RWPE1 (cell line): ENCODE measurements around the gene E2F3.

ENCODE experiments used
- CTCF ChIA-PET: fragments of 350-600 bp; sonication (Branson Sonifier 250); formaldehyde crosslinking; extraction: SDS; loops from one replicate; lab custom pipeline; 2021; lab: Yijun Ruan, JAX
- POLR2A ChIA-PET: fragments of 400-600 bp; formaldehyde crosslinking; extraction: SDS; loops from one replicate; lab custom pipeline; 2020; ENCODE audit warnings: antibody characterized with exemption; ENCODE audit not compliant: low non-redundant PET; lab: Yijun Ruan, JAX
- DNase-seq: peaks from one replicate; pipeline ENCODE4 v3.0.0; 2012; ENCODE audit warnings: low spot score
- H3K27ac ChIP-seq: fragments of 450-650 bp; 2 replicates; pipeline ENCODE4 v1.5.1; 2017
- TF ChIP-seq, protein P1 (sequence below): fragments of 450-650 bp; conservative IDR thresholded peaks from 2 replicates; pipeline ENCODE4 v1.5.1; 2017; ENCODE audit warnings: low read depth, mild to moderate bottlenecking

Gene E2F3

DNA sequence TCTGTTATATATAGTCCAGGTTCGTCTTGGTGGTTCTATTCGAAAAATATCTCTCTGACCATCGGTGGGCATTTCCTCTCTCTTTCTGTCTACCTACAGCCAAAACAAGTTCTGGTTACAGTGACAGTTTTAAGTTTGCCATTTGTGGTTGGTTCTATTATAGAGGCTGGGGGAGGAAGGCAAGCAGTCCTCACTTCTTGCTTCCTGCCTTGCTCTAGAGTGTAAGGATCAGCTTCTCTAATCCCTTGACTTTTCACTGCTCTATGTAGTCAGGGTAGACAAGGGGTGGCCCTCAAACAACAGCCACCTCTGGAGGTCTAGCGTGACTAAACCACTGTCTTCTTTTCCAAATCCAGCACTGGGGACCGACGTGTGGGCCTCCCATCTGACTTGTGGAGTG, 16.1 kb downstream of the E2F3 start:
- TF ChIP-seq, protein P1, sequence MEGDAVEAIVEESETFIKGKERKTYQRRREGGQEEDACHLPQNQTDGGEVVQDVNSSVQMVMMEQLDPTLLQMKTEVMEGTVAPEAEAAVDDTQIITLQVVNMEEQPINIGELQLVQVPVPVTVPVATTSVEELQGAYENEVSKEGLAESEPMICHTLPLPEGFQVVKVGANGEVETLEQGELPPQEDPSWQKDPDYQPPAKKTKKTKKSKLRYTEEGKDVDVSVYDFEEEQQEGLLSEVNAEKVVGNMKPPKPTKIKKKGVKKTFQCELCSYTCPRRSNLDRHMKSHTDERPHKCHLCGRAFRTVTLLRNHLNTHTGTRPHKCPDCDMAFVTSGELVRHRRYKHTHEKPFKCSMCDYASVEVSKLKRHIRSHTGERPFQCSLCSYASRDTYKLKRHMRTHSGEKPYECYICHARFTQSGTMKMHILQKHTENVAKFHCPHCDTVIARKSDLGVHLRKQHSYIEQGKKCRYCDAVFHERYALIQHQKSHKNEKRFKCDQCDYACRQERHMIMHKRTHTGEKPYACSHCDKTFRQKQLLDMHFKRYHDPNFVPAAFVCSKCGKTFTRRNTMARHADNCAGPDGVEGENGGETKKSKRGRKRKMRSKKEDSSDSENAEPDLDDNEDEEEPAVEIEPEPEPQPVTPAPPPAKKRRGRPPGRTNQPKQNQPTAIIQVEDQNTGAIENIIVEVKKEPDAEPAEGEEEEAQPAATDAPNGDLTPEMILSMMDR, result no peak
- H3K27ac ChIP-seq, result no peak overlapping the region
- CTCF ChIA-PET, result interaction anchor here (0.5 kb wide), 1 partner anchor 846 kb away, joined by 3 read pairs; no protein-coding TSS in a partner anchor
- no peak for DNase-seq
- POLR2A ChIA-PET, result no interaction called here

DNA sequence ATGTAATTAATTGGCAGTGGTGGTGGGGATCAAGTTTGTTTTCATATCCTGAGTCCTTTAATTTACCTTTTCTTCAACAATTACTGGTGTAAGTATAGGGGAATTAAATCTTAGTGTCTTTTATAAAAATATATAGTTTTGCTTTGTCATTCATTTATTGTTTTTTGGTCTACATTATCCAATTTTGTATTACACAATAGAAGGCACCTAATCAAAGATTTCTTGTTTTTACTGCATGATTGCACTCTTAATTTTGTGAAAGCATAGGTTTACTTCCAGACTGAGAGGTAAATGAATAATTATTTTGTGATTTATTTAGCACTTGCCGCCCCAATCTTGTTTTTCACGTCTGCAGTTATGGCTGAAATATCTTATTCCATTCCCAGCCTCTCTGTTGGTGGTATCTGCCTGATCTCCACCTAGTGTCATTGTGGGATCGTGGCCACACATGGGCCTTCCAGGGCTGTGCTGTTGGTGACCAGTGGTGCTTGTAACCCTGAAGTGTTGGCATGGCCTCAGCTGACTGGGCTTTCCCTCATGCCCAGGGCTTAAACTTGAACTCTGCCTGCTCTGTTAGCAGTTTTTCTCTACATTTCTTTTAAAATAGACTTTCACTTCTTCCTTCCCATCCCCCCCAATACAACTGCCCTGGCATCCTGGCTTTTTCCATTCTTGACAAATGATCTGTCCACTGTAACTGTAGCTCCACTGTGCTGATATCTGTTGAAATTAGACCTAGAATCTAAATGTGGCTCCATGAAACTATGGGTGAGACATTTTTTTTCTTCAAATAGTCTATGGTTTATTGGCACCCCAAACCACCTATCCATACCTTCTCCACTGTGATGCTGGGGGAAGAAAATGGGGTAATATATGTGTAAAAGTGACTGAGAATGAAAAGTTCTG, 24.8 kb downstream of the E2F3 start:
- CTCF ChIA-PET, result interaction anchor here (1.4 kb wide), 1 partner anchor 22 kb away, joined by 5 read pairs; no protein-coding TSS in a partner anchor

DNA sequence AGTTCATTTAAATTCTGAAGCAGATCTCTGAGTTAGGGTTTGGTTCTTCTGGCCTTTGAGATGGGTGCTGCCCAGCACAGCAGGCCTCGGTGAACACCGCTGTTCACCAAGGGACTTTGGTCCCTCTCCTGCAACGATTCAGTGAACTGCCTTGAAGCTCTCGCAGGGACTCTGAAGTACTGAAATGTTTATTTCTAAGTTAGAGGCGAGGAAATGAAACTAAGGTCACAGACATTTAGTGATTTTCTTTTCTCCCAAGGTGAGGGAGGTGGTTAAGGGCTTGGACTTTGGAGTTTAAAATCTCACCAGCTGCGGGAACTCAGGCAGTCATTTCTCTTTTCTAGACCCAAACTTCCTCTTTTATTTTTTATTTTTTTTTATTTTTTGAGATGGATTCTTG, 26.2 kb downstream of the E2F3 start:
- no peak overlapping the region for H3K27ac ChIP-seq
- DNase-seq, result no peak
- ChIA-PET POLR2A (no interaction called here), CTCF (no interaction called here)
- TF ChIP-seq, protein P1, result no peak

More for the DNA sequence above, 24.8 kb downstream of the E2F3 start:
- no peak for DNase-seq
- H3K27ac ChIP-seq, result no peak overlapping the region
- TF ChIP-seq, protein P1, result no peak
- POLR2A ChIA-PET, result no interaction called here

DNA sequence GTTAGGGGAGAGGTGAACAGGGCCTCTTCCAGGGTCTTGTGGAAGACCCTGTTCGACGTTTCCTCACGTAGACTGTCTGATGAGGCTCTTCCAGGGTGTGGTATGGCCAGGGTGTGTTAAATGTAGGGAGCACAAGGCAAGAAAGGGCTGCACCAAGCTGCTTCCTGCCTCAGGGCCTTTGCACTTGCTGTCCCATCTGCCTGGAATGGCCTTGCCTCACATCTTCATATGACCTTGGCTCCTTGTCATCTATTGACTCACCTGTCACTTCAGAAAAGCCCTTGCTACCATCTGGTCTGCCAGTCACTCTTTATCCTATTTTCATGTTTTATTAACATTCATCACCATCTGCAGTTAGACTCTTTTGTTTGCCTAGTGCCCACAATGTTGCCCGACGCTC, 31.0 kb downstream of the E2F3 start:
- POLR2A ChIA-PET, result no interaction called here
- TF ChIP-seq, protein P1, result no peak
- H3K27ac ChIP-seq, result no peak overlapping the region
- CTCF ChIA-PET, result no interaction called here
- no peak for DNase-seq

DNA sequence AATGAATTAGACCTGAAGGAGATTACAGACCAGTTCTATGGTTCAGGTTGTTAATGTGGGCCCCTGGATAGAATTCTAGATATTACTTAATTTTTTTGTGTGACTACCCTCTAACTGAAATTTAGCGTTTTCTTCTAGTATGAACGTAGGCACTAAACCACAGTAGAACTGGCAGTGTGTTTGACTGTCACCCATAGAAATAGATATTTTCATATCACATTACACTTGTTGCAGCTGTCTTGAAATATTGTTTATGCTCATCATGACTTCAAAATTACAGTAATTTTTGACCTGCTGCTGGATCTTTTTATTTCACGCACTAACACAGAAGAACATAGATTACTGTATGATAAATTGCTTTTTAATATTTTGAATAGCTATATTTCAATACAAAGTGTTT, 31.6 kb downstream of the E2F3 start:
- H3K27ac ChIP-seq, result no peak overlapping the region
- ChIA-PET POLR2A (no interaction called here), CTCF (no interaction called here)
- no peak for DNase-seq
- TF ChIP-seq, protein P1, result no peak

DNA sequence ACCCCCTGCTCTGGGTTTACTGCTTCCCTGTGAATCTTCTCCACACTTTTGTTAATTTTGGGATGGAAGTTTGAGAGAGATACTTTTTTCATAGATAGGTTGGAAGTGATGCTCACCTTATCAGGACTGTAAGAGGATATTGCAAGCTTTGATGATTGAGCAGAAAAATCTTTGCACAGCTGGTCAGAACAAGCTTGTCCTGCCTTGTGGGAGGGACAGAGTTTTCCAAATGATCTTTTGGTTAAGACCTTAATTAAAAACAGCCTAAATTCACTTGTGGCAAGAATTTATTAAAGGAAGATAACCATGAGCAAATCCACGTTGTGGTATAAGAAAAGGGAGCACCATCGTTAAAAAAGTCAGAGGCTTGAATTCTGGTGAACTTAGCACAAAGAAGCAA, 32.2 kb downstream of the E2F3 start:
- TF ChIP-seq, protein P1, result no peak
- CTCF ChIA-PET, result no interaction called here
- POLR2A ChIA-PET, result no interaction called here
- no peak overlapping the region for H3K27ac ChIP-seq
- no peak for DNase-seq
